OCI-M1 (cell line): ENCODE measurements around the gene PYURF.

Source experiments
- DNase-seq: peaks from one replicate; lab custom pipeline; 2025; lab: John Stamatoyannopoulos, UW

The PYURF gene

GRCh38 chr4:88511236-88511635 lies 12.3 kb downstream of the PYURF start:
- DNase-seq, result no peak

- DNase-seq, result no peak
Observed at GRCh38 chr4:88503344-88503743, 20.2 kb downstream of the PYURF start.

- no peak for DNase-seq
Observed at GRCh38 chr4:88497859-88498409, 25.6 kb downstream of the PYURF start.

GRCh38 chr4:88489100-88489761 lies 34.3 kb downstream of the PYURF start:
- DNase-seq, result peak; percentile 61

- DNase-seq, result no peak
Observed at GRCh38 chr4:88481537-88481936, 42.0 kb downstream of the PYURF start.

- no peak for DNase-seq
Observed at GRCh38 chr4:88478247-88478646, 45.3 kb downstream of the PYURF start.

- no peak for DNase-seq
Observed at GRCh38 chr4:88477229-88477860, 46.2 kb downstream of the PYURF start.
